Lung (tissue), 12 donors: ENCODE data around the gene RAET1L. TPM values are rescaled to one million over a fixed set of nuclear protein-coding genes. Genes with fewer than 3 reads are reported as not detected.
A peak's percentile ranks its signal among the peaks of the same experiment; 100 is the strongest.
"Not testable (repeated sequence)": the region's sequence is repeated elsewhere in the genome, so short reads cannot be mapped to it uniquely, and the experiment has no call there.

ENCODE experiments used
- ATAC-seq: fragments of 200-7000 bp; cut with Tn5 transposase; one replicate; pipeline ENCODE4 v1.9.1; 2020; ENCODE audit warnings: moderate number of reproducible peaks; ENCODE audit not compliant: insufficient read depth, low FRiP score
- DNase-seq, 3 donors: peaks; one replicate each; pipeline ENCODE4 v3.0.0-alpha.2; 2013 to 2017
- H3K27ac ChIP-seq, 2 donors: one replicate each; pipeline ENCODE4 v1.5.1; 2013; ENCODE audit warnings: mild to moderate bottlenecking in 2 of 2, moderate library complexity in 2 of 2, control low read depth in 1 of 2, inconsistent platforms in 1 of 2, low read depth in 1 of 2, low read length in 1 of 2
- H3K27me3 ChIP-seq, 3 donors: one replicate each; pipeline ENCODE4 v1.5.1; 2013; ENCODE audit warnings: low read length in 2 of 3; ENCODE audit not compliant: control insufficient read depth in 3 of 3, insufficient read depth in 3 of 3
- H3K36me3 ChIP-seq, 4 donors: one replicate each; pipeline ENCODE4 v1.5.1; 2013; ENCODE audit warnings: low read length in 4 of 4, mild to moderate bottlenecking in 1 of 4, moderate library complexity in 1 of 4; ENCODE audit not compliant: control insufficient read depth in 4 of 4, insufficient read depth in 4 of 4
- H3K4me1 ChIP-seq, 5 donors: one replicate each; pipeline ENCODE4 v1.5.1; 2013; ENCODE audit warnings: low read length in 5 of 5, mild to moderate bottlenecking in 2 of 5, moderate library complexity in 1 of 5; ENCODE audit not compliant: control insufficient read depth in 5 of 5, insufficient read depth in 5 of 5
- H3K4me3 ChIP-seq: one replicate; pipeline ENCODE4 v1.5.1; 2013; ENCODE audit warnings: mild to moderate bottlenecking, control low read depth, moderate library complexity
- H3K9ac ChIP-seq, 2 donors: one replicate each; pipeline ENCODE4 v1.5.1; 2013; ENCODE audit warnings: low read length in 2 of 2, control low read depth in 1 of 2; ENCODE audit not compliant: insufficient read depth in 1 of 2
- H3K9me3 ChIP-seq, 4 donors: one replicate each; pipeline ENCODE4 v1.5.1; 2013; ENCODE audit warnings: low read length in 3 of 4, mild to moderate bottlenecking in 1 of 4, moderate library complexity in 1 of 4; ENCODE audit not compliant: control insufficient read depth in 4 of 4, insufficient read depth in 3 of 4
- WGBS, 2 donors: extraction: QIAGEN DNeasy Blood & Tissue Kit; methylation state at CpG; one replicate each; pipeline ENCODE4 v1.1.7; 2013; 5-methylcytosine and 5-hydroxymethylcytosine counted together
- polyA plus RNA-seq, 2 donors: library from polyadenylated mRNA; stranded (reverse); fragments of 200-250 nt; gene quantifications; one replicate each; pipeline ENCODE4 v1.2.1, GENCODE V29; 2013
- total RNA-seq, 2 donors: library from RNA; depleted of rRNA in 1 of 2; stranded (reverse); fragments of >200 nt in 1 of 2; gene quantifications; one replicate each; pipeline ENCODE4 v1.2.1, GENCODE V29; 2014 to 2021
- TF ChIP-seq, protein P1 (sequence below): IDR thresholded peaks from 2 replicates; pipeline ENCODE4 v1.5.1; 2012; ENCODE audit warnings: mild to moderate bottlenecking; ENCODE audit errors: control extremely low read depth, extremely low read depth
- donor health status: control.
- donor health status: control.
- donor health status: Bipolar disorder and iron deficiency.
- donor health status: healthy.
- donor health status: DM: yes; HTN: yes; CAD: no.

The RAET1L gene
- total and polyA plus RNA-seq, 4 donors = 0.06 TPM; not detected in 3

DNA sequence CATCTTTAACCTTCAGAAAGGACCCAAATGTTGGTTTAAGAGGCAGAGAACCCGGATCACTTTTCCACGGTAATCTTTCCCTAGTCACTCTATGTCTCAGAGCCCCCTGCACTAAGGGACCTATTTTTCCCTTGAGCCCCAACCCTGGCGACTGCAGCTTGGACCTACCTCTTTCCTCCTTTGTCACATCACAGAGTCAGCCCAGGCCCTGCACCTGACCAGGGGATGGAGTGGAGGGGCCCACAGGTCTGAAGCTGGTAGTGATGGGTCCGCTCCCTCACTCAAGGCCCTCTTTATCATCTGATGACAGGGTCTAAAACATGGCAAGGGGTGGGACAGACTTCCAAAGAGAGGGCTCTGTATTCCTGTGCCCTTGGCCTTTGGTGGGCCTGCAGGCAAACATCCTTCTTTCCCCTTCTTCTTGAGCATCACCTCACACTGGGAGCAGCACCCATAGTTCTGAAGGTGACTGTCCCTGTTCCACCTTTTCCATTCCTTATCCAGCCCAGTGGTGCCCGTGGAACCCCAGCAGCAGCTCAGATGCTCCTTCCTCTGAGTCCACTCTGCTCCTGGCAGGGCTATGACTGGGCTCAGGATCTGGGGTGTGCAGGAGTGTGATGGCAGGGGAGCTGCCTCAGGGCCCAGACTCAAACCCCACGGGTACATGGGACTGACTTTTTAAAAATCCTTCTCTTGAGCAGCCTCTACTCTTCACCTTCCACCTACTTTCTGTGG lies 6.3 kb downstream of the RAET1L start:
- DNase-seq = no peak
- 63 to 67% methylated on average over 6 of the region's 6 CpGs for WGBS, 2 donors
- no peak overlapping the region for H3K27ac ChIP-seq
- no peak overlapping the region for H3K4me3 ChIP-seq
- H3K27me3 ChIP-seq = peaks cover 0 to 42% (median 26%) of the 10 kb centered on the region in 3 donors
- no peaks in the 10 kb centered on the region for H3K36me3 ChIP-seq
- ATAC-seq = no peak
- no peak overlapping the region for H3K9ac ChIP-seq
- peaks cover 0 to 2% (median 0%) of the 10 kb centered on the region in 5 donors for H3K4me1 ChIP-seq
- TF ChIP-seq, protein P1, sequence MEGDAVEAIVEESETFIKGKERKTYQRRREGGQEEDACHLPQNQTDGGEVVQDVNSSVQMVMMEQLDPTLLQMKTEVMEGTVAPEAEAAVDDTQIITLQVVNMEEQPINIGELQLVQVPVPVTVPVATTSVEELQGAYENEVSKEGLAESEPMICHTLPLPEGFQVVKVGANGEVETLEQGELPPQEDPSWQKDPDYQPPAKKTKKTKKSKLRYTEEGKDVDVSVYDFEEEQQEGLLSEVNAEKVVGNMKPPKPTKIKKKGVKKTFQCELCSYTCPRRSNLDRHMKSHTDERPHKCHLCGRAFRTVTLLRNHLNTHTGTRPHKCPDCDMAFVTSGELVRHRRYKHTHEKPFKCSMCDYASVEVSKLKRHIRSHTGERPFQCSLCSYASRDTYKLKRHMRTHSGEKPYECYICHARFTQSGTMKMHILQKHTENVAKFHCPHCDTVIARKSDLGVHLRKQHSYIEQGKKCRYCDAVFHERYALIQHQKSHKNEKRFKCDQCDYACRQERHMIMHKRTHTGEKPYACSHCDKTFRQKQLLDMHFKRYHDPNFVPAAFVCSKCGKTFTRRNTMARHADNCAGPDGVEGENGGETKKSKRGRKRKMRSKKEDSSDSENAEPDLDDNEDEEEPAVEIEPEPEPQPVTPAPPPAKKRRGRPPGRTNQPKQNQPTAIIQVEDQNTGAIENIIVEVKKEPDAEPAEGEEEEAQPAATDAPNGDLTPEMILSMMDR = no peak
- H3K9me3 ChIP-seq = peaks cover 0 to 2% (median 0%) of the 10 kb centered on the region in 4 donors

DNA sequence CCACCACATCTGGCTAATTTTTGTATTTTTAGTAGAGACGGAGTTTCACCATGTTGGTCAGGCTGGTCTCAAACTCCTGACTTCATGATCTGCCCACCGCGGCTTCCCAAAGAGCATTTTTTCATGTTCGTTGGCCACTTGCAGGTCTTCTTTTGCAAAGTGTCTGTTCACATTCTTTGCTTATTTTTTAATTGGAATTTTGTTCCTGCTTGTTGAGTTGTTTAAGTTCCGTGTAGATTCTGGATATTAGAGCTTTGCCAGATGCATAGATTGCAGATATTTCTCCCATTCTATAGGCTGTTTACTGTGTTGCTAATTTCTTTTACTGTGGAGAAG lies 8.2 kb downstream of the RAET1L start:
- not testable (repeated sequence) for H3K4me1 ChIP-seq, H3K9ac ChIP-seq, DNase-seq, ATAC-seq, H3K27ac ChIP-seq, H3K9me3 ChIP-seq, H3K4me3 ChIP-seq, H3K36me3 ChIP-seq
- H3K27me3 ChIP-seq = peaks cover 0 to 52% (median 42%) of the 10 kb centered on the region in 3 donors
- WGBS, 2 donors = 6 to 8% methylated on average over 5 of the region's 5 CpGs

DNA sequence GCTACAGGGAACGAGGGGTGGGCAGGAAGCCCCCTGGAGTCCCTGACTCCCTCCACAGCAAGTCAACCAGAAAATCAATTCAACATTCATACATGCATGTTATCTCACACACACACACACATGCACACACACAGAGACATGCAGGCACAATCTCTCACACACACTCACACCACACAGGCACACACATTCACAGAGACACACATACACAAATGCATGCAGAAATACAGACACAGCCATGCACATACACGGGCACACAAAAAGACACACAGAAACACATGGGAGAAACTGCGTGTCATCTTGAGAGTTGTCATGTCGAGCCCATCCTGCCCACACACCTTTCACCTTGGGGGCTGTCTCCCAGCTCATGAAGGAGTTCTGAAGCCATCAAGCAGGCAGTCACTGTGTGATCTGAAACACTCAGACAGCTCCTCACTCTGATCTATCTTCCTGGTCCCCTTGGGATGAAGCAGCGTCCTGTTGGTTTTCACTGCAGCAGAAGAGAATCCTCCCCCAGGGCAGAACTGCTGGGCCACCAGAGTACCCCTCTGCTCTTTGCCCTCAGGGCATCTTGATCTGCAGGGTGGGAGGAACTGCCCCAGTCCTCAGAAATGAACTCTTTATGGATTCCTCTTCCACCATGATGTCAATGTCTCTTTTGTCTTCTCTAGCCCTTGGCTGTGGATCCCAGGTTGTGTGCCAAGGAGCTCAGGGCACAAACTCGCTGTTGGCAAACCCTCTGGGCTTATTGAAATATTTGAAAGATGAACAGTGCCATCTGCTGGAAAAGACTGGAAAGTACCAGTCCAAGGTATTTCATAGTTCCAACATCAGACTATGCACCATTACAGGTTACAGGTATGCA lies 8.8 kb downstream of the RAET1L start:
- Histone ChIP-seq H3K27ac (no peak overlapping the region), H3K4me3 (no peak overlapping the region), H3K9me3 (peaks cover 0 to 2% (median 0%) of the 10 kb centered on the region in 4 donors), H3K36me3 (no peaks in the 10 kb centered on the region), H3K9ac (no peak overlapping the region), H3K4me1 (peaks cover 0 to 2% (median 0%) of the 10 kb centered on the region in 5 donors), H3K27me3 (peaks cover 0 to 58% (median 47%) of the 10 kb centered on the region in 3 donors)
- DNase-seq (peak; percentile 69 to 84 (median 81)), ATAC-seq (peak; percentile 72)
- 33 to 37% methylated on average over 6 of the region's 6 CpGs for WGBS, 2 donors
- TF ChIP-seq, protein P1 = peak; percentile 51

DNA sequence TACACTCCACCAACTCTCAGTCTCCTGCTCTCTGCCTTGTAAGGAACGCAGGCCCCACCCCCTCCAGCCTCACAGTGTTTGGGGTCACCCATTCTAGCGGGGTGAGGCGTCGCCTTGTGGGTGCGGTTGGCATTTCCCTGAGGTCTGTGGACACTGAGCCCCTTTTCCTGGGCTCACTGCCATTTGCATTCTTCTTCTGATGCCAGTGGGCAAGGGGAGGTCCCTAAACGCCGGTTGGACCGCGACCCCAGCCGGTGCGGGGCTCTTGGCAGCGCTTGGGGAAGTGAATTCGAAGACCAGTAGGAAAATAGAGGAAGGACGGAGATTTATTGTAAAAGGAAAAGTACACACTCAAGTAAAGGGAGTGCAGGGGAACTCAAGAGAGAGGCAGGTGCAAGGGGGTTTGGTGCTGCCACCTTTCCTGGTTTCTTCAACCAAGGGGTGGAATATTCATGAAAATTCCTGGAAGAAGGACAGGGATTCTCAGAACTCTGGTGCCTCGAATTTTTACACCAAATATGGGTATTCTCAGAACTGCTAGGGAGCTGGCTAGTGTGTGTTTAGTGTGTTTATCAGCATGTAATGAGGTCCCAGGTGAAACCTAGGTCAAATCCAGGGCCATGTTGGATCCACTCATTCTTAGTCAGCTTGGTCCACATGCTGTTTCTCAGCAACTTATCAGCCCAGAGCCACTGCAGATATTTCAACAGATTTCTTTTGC lies 9.9 kb downstream of the RAET1L start:
- not testable (repeated sequence) for H3K4me1 ChIP-seq, H3K36me3 ChIP-seq, H3K4me3 ChIP-seq, H3K9ac ChIP-seq, H3K27ac ChIP-seq, DNase-seq, H3K9me3 ChIP-seq
- WGBS, 2 donors = 2 to 5% methylated on average over 15 of the region's 15 CpGs
- ATAC-seq = peak; percentile 23
- H3K27me3 ChIP-seq = peaks cover 0 to 66% (median 54%) of the 10 kb centered on the region in 3 donors

DNA sequence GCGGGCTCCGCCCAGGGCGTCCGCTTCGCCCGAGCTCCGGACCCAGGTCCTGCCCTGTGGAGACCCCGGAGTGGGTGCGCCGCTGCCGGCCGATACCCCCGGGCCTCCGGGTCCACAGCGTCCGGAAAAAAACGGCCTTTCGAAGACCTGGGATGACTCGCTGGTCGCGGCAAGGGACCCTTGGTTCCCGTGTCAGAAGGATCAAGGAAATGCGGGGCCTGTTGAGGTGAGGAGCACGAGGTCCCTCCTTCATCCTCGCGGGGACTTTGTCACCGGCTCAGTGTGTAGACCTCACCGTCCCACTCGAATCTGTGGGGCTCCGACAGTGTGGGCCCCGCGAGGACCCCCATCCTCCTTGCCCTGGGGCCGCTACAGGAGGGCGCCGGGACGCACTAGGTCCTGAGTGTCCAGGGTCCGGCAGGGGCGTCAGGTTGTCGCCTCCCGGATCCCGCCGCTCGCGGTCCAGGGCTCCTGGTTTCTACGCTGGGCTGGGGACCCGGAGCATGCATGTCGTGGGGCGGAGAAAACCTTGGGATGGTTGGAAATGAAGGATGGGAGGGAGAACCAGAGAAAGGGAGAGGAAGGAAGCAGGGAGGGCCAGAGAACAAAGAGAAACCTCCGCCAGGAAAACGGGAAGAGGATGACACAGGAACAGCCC lies 10.6 kb downstream of the RAET1L start:
- H3K4me3 ChIP-seq, ATAC-seq, H3K36me3 ChIP-seq, H3K27ac ChIP-seq, H3K4me1 ChIP-seq, H3K9me3 ChIP-seq, H3K9ac ChIP-seq, DNase-seq: not testable (repeated sequence)
- H3K27me3 ChIP-seq = peaks cover 0 to 72% (median 59%) of the 10 kb centered on the region in 3 donors
- WGBS, 2 donors = 6 to 11% methylated on average over 34 to 46 of the region's 50 CpGs
